ENCODE measurements around the gene RTCA.

- TF ChIP-seq CTCF (IDR thresholded peaks at IDR 0.05; ENCODE audit: poor library complexity, severe bottlenecking) (no peak), REST (IDR thresholded peaks at IDR 0.05; ENCODE audit: borderline replicate concordance) (no peak)
These were observed 18.6 kb downstream of the RTCA start for GRCh38 chr1:100284591-100284990.

Measured in neural cell (in vitro differentiated cells).